ENCODE results near the gene COX6A1.
A peak's percentile ranks its signal among the peaks of the same experiment; 100 is the strongest.

COX6A1 gene

GRCh38 chr12:120437735-120438494 is at the start of gene COX6A1:
COX6A1 (plus strand) TSS chr12:120438113; CDS start chr12:120438127, 14 bp downstream.
- peak; percentile 93 for DNase-seq

GRCh38 chr12:120388691-120389481 is 49.0 kb upstream of the COX6A1 start:
- no peak for DNase-seq

GRCh38 chr12:120390540-120391120 is 47.3 kb upstream of the COX6A1 start:
- DNase-seq = no peak

GRCh38 chr12:120394483-120395367 is 43.2 kb upstream of the COX6A1 start:
- no peak for DNase-seq

GRCh38 chr12:120397824-120398540 is 39.9 kb upstream of the COX6A1 start:
- DNase-seq = no peak

- no peak for DNase-seq
These were observed 38.4 kb upstream of the COX6A1 start for GRCh38 chr12:120399531-120399930.

- DNase-seq = no peak
These were observed 35.7 kb upstream of the COX6A1 start for GRCh38 chr12:120402217-120402616.

GRCh38 chr12:120403869-120404268 is 34.0 kb upstream of the COX6A1 start:
- DNase-seq = no peak

- DNase-seq = no peak
These were observed 33.6 kb upstream of the COX6A1 start for GRCh38 chr12:120404271-120404670.

- DNase-seq = no peak
These were observed 31.8 kb upstream of the COX6A1 start for GRCh38 chr12:120406069-120406468.

- no peak for DNase-seq
These were observed 31.4 kb upstream of the COX6A1 start for GRCh38 chr12:120406553-120406952.

GRCh38 chr12:120408771-120409170 is 29.1 kb upstream of the COX6A1 start:
- DNase-seq = no peak

GRCh38 chr12:120412421-120412820 is 25.5 kb upstream of the COX6A1 start:
- no peak for DNase-seq

- no peak for DNase-seq
These were observed 23.8 kb upstream of the COX6A1 start for GRCh38 chr12:120413901-120414695.

- DNase-seq = no peak
These were observed 21.3 kb upstream of the COX6A1 start for GRCh38 chr12:120416490-120417216.

GRCh38 chr12:120417917-120418580 is 19.9 kb upstream of the COX6A1 start:
- no peak for DNase-seq

GRCh38 chr12:120421701-120422100 is 16.2 kb upstream of the COX6A1 start:
- no peak for DNase-seq

- DNase-seq = no peak
These were observed 14.9 kb upstream of the COX6A1 start for GRCh38 chr12:120422892-120423456.

- DNase-seq = no peak
These were observed 12.1 kb upstream of the COX6A1 start for GRCh38 chr12:120425797-120426196.
